Stomach (tissue), 9 donors: ENCODE results near the gene XPC. TPM values are rescaled to one million over a fixed set of nuclear protein-coding genes. Genes with fewer than 3 reads are reported as not detected.

Source experiments
- DNase-seq, 2 donors: peaks; one replicate each; pipeline versions ENCODE4 v3.0.0 to v3.0.0-alpha.2; 2013 to 2019
- H3K27ac ChIP-seq, 5 donors: fragments of 200-600 bp in 4 of 5; sonication (generic) in 4 of 5; one replicate each; pipeline ENCODE4 v1.5.1; 2013 to 2019; ENCODE audit warnings: mild to moderate bottlenecking in 1 of 5, moderate library complexity in 1 of 5
- H3K27me3 ChIP-seq, 3 donors: fragments of 200-600 bp; sonication (generic); one replicate each; pipeline ENCODE4 v1.5.1; 2017 to 2019; ENCODE audit warnings: mixed run types in 1 of 3
- H3K36me3 ChIP-seq, 4 donors: fragments of 200-600 bp; sonication (generic); 1 replicate in 3 of 4; 2 replicates in 1 of 4; pipeline ENCODE4 v1.5.1; 2016 to 2019
- H3K4me1 ChIP-seq, 4 donors: fragments of 200-600 bp; sonication (generic); one replicate each; pipeline ENCODE4 v1.5.1; 2016 to 2019
- H3K4me3 ChIP-seq, 4 donors: fragments of 200-600 bp; sonication (generic) in 3 of 4; one replicate each; pipeline ENCODE4 v1.5.1; 2016 to 2019; ENCODE audit warnings: mild to moderate bottlenecking in 1 of 4
- H3K9me3 ChIP-seq, 4 donors: fragments of 200-600 bp; sonication (generic); one replicate each; pipeline ENCODE4 v1.5.1; 2016 to 2019
- CTCF ChIP-seq, 7 experiments: fragments of 450-650 bp in 4 of 7; fragments of 200-600 bp in 3 of 7; sonication (generic) in 3 of 7; IDR thresholded peaks; one replicate each; pipeline ENCODE4 v1.5.1; 2016 to 2019; ENCODE audit warnings: antibody characterized with exemption in 7 of 7, control low read depth in 2 of 7, mild to moderate bottlenecking in 1 of 7
- EP300 ChIP-seq: sonication (generic); formaldehyde crosslinking; IDR thresholded peaks from one replicate; pipeline ENCODE4 v1.6.1; 2017; ENCODE audit warnings: antibody characterized with exemption
- POLR2A ChIP-seq, 4 donors: fragments of 450-650 bp; IDR thresholded peaks; one replicate each; pipeline ENCODE4 v1.6.1; 2016; ENCODE audit warnings: antibody characterized with exemption in 4 of 4, control low read depth in 2 of 4, mild to moderate bottlenecking in 1 of 4, moderate library complexity in 1 of 4
- POLR2AphosphoS5 ChIP-seq, 3 donors: sonication (generic); formaldehyde crosslinking; IDR thresholded peaks; one replicate each; pipeline ENCODE4 v1.6.1; 2016; ENCODE audit warnings: antibody characterized with exemption in 3 of 3
- whole genome bisulfite sequencing, 5 donors: extraction: QIAGEN DNeasy Blood & Tissue Kit in 3 of 5; methylation state at CpG; one replicate each; pipeline versions ENCODE4 v1.1.5 to v1.1.7; 2013 to 2018; 5-methylcytosine and 5-hydroxymethylcytosine counted together
- intact Hi-C: fragments of 100-400 bp; cut with DNase I; formaldehyde crosslinking; loops from one replicate; pipeline ENCODE4 v1.15.1; 2023; ENCODE audit warnings: low total_unique reads
- polyA plus RNA-seq, 3 donors: library from polyadenylated mRNA; stranded (reverse); fragments of 200-250 nt; gene quantifications; one replicate each; pipeline ENCODE4 v1.2.3, GENCODE V29; 2013
- total RNA-seq, 5 donors: library from RNA; depleted of rRNA; stranded (reverse); fragments of >200 nt; gene quantifications; one replicate each; pipeline versions ENCODE4 v1.1.0 to v1.2.3, GENCODE V29; 2014 to 2016
- donor health status: healthy with polysubstance abuse.
- donor health status: Bipolar disorder and iron deficiency.
- donor health status: healthy.

Gene XPC
- total and polyA plus RNA-seq, 8 donors: 8.8 to 51.0 (median 36.2) TPM

DNA sequence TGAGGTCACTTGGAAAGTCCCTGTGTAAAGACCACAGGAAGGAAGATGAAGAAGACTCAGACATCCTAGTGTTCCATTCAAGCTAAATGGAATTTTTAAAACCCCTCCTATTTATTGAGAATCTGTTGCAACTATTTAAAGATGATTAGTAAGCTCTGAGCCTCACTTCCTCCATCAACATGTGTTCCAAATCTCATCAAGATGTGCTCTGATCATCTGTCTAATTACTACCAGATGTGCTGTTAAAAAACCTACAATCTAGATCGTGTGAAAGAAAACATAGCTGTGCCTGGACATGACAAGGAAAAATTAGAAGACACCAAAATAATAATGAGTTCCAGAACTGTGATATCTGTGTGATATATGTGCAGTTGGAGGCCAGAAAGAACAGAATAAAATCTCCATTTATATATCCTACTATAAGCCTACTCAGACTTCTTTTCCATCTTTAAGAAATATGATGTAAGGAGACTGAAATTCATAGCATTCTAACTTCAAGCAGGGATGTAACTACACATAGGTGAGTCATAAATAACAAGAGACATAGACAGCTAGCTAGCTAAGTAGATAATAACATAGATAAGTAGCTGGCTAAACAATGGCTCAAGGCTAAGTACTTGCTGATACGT is 7.8 kb downstream of the XPC start:
- Histone ChIP-seq H3K4me1 (peaks cover 0 to 21% (median 11%) of the 10 kb centered on the region in 4 donors), H3K9me3 (no peaks in the 10 kb centered on the region), H3K27ac (no peak overlapping the region), H3K4me3 (no peak overlapping the region), H3K27me3 (no peaks in the 10 kb centered on the region), H3K36me3 (peaks cover 60 to 78% (median 74%) of the 10 kb centered on the region in 4 donors)
- intact Hi-C loops: loop anchor here (10.0 kb wide), 1 partner anchor 46 kb away; the partner anchor contains the start of genes CHCHD4 and TMEM43
- DNase-seq: no peak
- WGBS, 5 donors: 72 to 92% (median 86%) methylated on average over 2 of the region's 2 CpGs
- no peak for TF ChIP-seq EP300
- no peak for TF ChIP-seq CTCF (IDR thresholded peaks at IDR 0.05)
- TF ChIP-seq POLR2AphosphoS5 (IDR thresholded peaks at IDR 0.05): no peak
- TF ChIP-seq POLR2A (IDR thresholded peaks at IDR 0.05): no peak

DNA sequence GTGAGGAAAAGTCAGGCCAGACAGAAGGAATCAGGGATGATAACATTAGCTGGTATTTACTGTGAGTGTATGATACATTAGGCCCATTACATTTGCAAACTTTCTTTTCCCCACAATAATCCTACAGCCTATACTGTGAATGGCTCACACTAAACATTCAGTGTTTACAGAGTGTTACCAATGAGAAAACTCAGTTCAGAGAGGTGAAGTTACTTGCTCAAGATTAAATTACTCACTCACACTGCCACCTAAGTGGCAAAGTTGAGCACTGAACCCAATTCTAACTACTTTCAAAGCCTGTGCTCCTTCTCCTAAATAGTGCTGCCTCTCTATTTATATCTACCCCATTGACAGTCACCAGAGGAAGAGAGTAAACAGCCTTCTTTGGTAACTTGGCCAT is 8.5 kb downstream of the XPC start:
- DNase-seq: no peak
- no peaks in the 10 kb centered on the region for H3K9me3 ChIP-seq
- no peak for TF ChIP-seq POLR2A (IDR thresholded peaks at IDR 0.05)
- no peak for TF ChIP-seq POLR2AphosphoS5 (IDR thresholded peaks at IDR 0.05)
- no peak for TF ChIP-seq EP300
- no peak for TF ChIP-seq CTCF (IDR thresholded peaks at IDR 0.05)
- H3K4me1 ChIP-seq: peaks cover 0 to 14% (median 4%) of the 10 kb centered on the region in 4 donors
- intact Hi-C loops: loop anchor here (10.0 kb wide), 1 partner anchor 45 kb away; the partner anchor contains the start of genes CHCHD4 and TMEM43
- no peaks in the 10 kb centered on the region for H3K27me3 ChIP-seq
- no peak overlapping the region for H3K4me3 ChIP-seq
- H3K36me3 ChIP-seq: peaks cover 68 to 85% (median 82%) of the 10 kb centered on the region in 4 donors
- H3K27ac ChIP-seq: no peak overlapping the region

DNA sequence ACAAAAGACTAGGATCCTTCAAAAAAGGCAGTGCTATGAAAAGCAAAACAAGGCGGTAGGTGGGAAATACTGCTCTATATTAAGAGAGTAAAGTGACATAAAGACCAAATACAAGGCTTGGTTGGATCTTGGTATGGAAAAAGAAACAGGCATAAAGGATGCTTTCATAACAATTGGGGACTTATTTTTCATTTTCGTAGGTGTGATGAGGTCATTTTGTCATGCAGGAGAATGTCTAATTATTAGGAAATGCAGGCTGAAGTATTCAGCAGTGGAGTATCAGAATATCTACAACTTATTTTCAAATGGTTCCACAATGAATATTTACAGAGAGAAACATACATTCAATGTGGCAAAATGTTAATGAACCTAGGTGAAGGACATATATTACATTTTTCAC is 9.0 kb downstream of the XPC start:
- intact Hi-C loops: no loop called here
- no peak for TF ChIP-seq CTCF (IDR thresholded peaks at IDR 0.05)
- no peak overlapping the region for H3K4me3 ChIP-seq
- peaks cover 0 to 9% (median under 1%) of the 10 kb centered on the region in 4 donors for H3K4me1 ChIP-seq
- DNase-seq: no peak
- no peaks in the 10 kb centered on the region for H3K27me3 ChIP-seq
- no peak overlapping the region for H3K27ac ChIP-seq
- 88 to 97% (median 94%) methylated on average over 2 of the region's 2 CpGs for WGBS, 5 donors
- peaks cover 72 to 90% (median 87%) of the 10 kb centered on the region in 4 donors for H3K36me3 ChIP-seq
- H3K9me3 ChIP-seq: no peaks in the 10 kb centered on the region

- WGBS, 5 donors: 88 to 95% (median 91%) methylated on average over 9 of the region's 9 CpGs
- peaks cover 85 to 100% (median 100%) of the 10 kb centered on the region in 4 donors for H3K36me3 ChIP-seq
These were observed 11.4 kb downstream of the XPC start for GRCh38 chr3:14166877-14167603.

More at GRCh38 chr3:14166877-14167603, 11.4 kb downstream of the XPC start:
- no peak overlapping the region for H3K4me3 ChIP-seq
- intact Hi-C loops: no loop called here
- no peak overlapping the region for H3K27ac ChIP-seq
- H3K4me1 ChIP-seq: no peaks in the 10 kb centered on the region
- TF ChIP-seq POLR2A (IDR thresholded peaks at IDR 0.05) (no peak), CTCF (IDR thresholded peaks at IDR 0.05) (no peak), EP300 (no peak), POLR2AphosphoS5 (IDR thresholded peaks at IDR 0.05) (no peak)
- H3K27me3 ChIP-seq: no peaks in the 10 kb centered on the region
- DNase-seq: no peak
- peaks cover 0 to 4% (median 1%) of the 10 kb centered on the region in 4 donors for H3K9me3 ChIP-seq
